Panc1 (cell line): ENCODE measurements around the gene TRRAP. TPM values are rescaled to one million over a fixed set of nuclear protein-coding genes. Genes with fewer than 3 reads are reported as not detected.

Source experiments
- ATAC-seq: fragments of 200-7000 bp; cut with Tn5 transposase; 2 replicates; pipeline ENCODE4 v1.9.1; 2020; ENCODE audit warnings: mild to moderate bottlenecking, moderate library complexity
- BruUV-seq: library from RNA; stranded (reverse); fragments of 400-500 nt; replicated peaks from 2 replicates; lab custom pipeline; 2021; lab: Mats Ljungman, UMichigan
- CTCF ChIA-PET: fragments of 300-600 bp; sonication (Branson Sonifier 250); formaldehyde crosslinking; loops from one replicate; lab custom pipeline; 2022; ENCODE audit warnings: antibody characterized with exemption; lab: Charles Lee
- POLR2A ChIA-PET: fragments of 300-600 bp; sonication (Branson Sonifier 250); formaldehyde crosslinking; loops from one replicate; lab custom pipeline; 2022; ENCODE audit warnings: antibody characterized with exemption; lab: Charles Lee
- DNase-seq: peaks from one replicate; pipeline ENCODE4 v3.0.0-alpha.2; 2010; ENCODE audit warnings: low read depth, low spot score
- H3K27ac ChIP-seq: 2 replicates; pipeline ENCODE4 v1.5.1; 2011; ENCODE audit warnings: mild to moderate bottlenecking, low read length, inconsistent platforms
- H3K27me3 ChIP-seq: fragments of 200-500 bp; sonication (Bioruptor generic); 2 replicates; pipeline ENCODE4 v1.6.0; 2014; ENCODE audit warnings: low read length, inconsistent platforms; ENCODE audit not compliant: control insufficient read depth, insufficient read depth
- H3K36me3 ChIP-seq: fragments of 200-500 bp; sonication (Bioruptor generic); 2 replicates; pipeline ENCODE4 v1.5.1; 2014; ENCODE audit warnings: inconsistent platforms, mild to moderate bottlenecking, low read length, moderate library complexity; ENCODE audit not compliant: control insufficient read depth, insufficient read depth
- H3K4me1 ChIP-seq: 2 replicates; pipeline ENCODE4 v1.5.1; 2011; ENCODE audit warnings: inconsistent platforms, mild to moderate bottlenecking, low read length, moderate library complexity; ENCODE audit not compliant: control insufficient read depth, insufficient read depth
- H3K4me3 ChIP-seq, 2 experiments: 2 replicates each; pipeline ENCODE4 v1.5.1; 2011 to 2012; ENCODE audit warnings: low read depth in 2 of 2, low read length in 2 of 2, mild to moderate bottlenecking in 2 of 2, inconsistent platforms in 1 of 2, moderate library complexity in 1 of 2
- H3K9me3 ChIP-seq: fragments of 200-500 bp; sonication (Bioruptor generic); 2 replicates; pipeline ENCODE4 v1.5.1; 2014; ENCODE audit warnings: low read depth, mild to moderate bottlenecking, inconsistent platforms, low read length, moderate library complexity; ENCODE audit not compliant: control insufficient read depth, insufficient read depth
- CTCF ChIP-seq: fragments of 450-650 bp; IDR thresholded peaks from 2 replicates; pipeline ENCODE4 v1.5.1; 2017; ENCODE audit warnings: mild to moderate bottlenecking
- POLR2AphosphoS5 ChIP-seq: IDR thresholded peaks from 2 replicates; pipeline ENCODE4 v1.6.1; 2012; ENCODE audit warnings: mild to moderate bottlenecking, low read depth, low read length, moderate library complexity
- SIN3A ChIP-seq: IDR thresholded peaks from 2 replicates; pipeline ENCODE4 v1.6.1; 2012; ENCODE audit warnings: low read depth, mild to moderate bottlenecking, low read length, moderate library complexity, borderline replicate concordance; ENCODE audit not compliant: insufficient read depth
- TCF7L2 ChIP-seq: IDR thresholded peaks from 2 replicates; pipeline ENCODE4 v1.6.1; 2011; ENCODE audit warnings: mild to moderate bottlenecking, low read depth, low read length, inconsistent platforms
- in situ Hi-C: cut with HindIII; loops from 2 replicates; pipeline ENCODE4 v1.10.0; 2016; ENCODE audit warnings: low sequenced_read_pairs, low pct_unique_long_range_greater_than_20kb
- intact Hi-C: fragments of 100-400 bp; cut with micrococcal nuclease; formaldehyde crosslinking; loops from one replicate; pipeline ENCODE4 v1.10.0; 2022; ENCODE audit not compliant: unreplicated experiment
- total RNA-seq: library from RNA; stranded (reverse); gene quantifications from one replicate; pipeline ENCODE4 v1.2.1, GENCODE V29; 2021; ENCODE audit not compliant: unreplicated experiment
- TF ChIP-seq, protein P1 (sequence below), 2 experiments: IDR thresholded peaks; 2 replicates each; pipeline ENCODE4 v1.6.1; 2011 to 2012; ENCODE audit warnings: low read depth in 2 of 2, control low read depth in 1 of 2, low read length in 1 of 2, mild to moderate bottlenecking in 1 of 2, moderate library complexity in 1 of 2; ENCODE audit not compliant: insufficient read depth in 1 of 2

The TRRAP gene
- total RNA-seq, 1 experiment from 2014 or later = 44.9 TPM

- no TSS peak for BruUV-seq
- DNase-seq (no peak), ATAC-seq (no peak)
- CTCF ChIA-PET = interaction anchor here (0.6 kb wide), 1 partner anchor 148 kb away, joined by 3 read pairs; no protein-coding TSS in a partner anchor
- no peaks in the 10 kb centered on the region for H3K36me3 ChIP-seq
- H3K4me1 ChIP-seq = no peaks in the 10 kb centered on the region
- no peak overlapping the region for H3K4me3 ChIP-seq
- no peaks in the 10 kb centered on the region for H3K9me3 ChIP-seq
- TF ChIP-seq POLR2AphosphoS5 (no peak), CTCF (no peak), SIN3A (no peak), TCF7L2 (no peak)
- TF ChIP-seq, protein P1, sequence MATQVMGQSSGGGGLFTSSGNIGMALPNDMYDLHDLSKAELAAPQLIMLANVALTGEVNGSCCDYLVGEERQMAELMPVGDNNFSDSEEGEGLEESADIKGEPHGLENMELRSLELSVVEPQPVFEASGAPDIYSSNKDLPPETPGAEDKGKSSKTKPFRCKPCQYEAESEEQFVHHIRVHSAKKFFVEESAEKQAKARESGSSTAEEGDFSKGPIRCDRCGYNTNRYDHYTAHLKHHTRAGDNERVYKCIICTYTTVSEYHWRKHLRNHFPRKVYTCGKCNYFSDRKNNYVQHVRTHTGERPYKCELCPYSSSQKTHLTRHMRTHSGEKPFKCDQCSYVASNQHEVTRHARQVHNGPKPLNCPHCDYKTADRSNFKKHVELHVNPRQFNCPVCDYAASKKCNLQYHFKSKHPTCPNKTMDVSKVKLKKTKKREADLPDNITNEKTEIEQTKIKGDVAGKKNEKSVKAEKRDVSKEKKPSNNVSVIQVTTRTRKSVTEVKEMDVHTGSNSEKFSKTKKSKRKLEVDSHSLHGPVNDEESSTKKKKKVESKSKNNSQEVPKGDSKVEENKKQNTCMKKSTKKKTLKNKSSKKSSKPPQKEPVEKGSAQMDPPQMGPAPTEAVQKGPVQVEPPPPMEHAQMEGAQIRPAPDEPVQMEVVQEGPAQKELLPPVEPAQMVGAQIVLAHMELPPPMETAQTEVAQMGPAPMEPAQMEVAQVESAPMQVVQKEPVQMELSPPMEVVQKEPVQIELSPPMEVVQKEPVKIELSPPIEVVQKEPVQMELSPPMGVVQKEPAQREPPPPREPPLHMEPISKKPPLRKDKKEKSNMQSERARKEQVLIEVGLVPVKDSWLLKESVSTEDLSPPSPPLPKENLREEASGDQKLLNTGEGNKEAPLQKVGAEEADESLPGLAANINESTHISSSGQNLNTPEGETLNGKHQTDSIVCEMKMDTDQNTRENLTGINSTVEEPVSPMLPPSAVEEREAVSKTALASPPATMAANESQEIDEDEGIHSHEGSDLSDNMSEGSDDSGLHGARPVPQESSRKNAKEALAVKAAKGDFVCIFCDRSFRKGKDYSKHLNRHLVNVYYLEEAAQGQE (IDR thresholded peaks at IDR 0.05; ENCODE audit: insufficient read depth in 1 of 2, low read depth in 2 of 2, low read length in 1 of 2) = no peak
- POLR2A ChIA-PET = interaction anchor here (0.6 kb wide), 1 partner anchor 536 kb away, joined by 10 read pairs; no protein-coding TSS in a partner anchor
- H3K27me3 ChIP-seq = no peaks in the 10 kb centered on the region
- in situ Hi-C loops (no loop called here), intact Hi-C loops (no loop called here)
- H3K27ac ChIP-seq = no peak overlapping the region
These were observed 40.7 kb upstream of the TRRAP start for GRCh38 chr7:98837630-98837972.

DNA sequence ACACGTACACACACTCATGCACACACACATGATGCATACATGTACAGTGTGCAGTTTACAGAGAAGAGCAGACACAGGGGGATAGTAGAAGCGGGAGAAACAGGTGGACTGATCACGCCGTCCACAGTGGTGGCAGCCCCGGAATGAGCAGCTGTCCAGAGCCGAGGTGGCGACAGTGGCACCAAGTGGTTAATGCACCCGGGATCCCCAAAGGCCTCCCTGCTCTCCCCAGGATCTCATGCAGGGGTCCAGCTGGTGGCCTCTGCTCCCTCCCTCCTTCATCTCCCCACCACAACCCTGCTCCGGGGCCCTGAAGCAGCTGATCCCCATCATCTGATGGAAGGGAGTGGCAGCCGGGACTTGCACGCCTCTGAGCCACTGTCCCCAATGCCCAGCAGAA lies 38.2 kb upstream of the TRRAP start:
- Histone ChIP-seq H3K27me3 (no peaks in the 10 kb centered on the region), H3K36me3 (no peaks in the 10 kb centered on the region), H3K27ac (no peak overlapping the region), H3K4me1 (no peaks in the 10 kb centered on the region), H3K9me3 (no peaks in the 10 kb centered on the region), H3K4me3 (no peak overlapping the region)
- intact Hi-C loops (loop anchor here (5.0 kb wide), 2 partner anchors 93 to 543 kb away; no protein-coding TSS in a partner anchor), in situ Hi-C loops (no loop called here)
- DNase-seq (no peak), ATAC-seq (no peak)
- ChIA-PET CTCF (interaction anchor here (0.5 kb wide), 1 partner anchor 294 kb away, joined by 3 read pairs; no protein-coding TSS in a partner anchor), POLR2A (no interaction called here)
- no TSS peak for BruUV-seq
- TF ChIP-seq POLR2AphosphoS5 (no peak), TCF7L2 (no peak), CTCF (no peak), SIN3A (no peak)
- TF ChIP-seq, protein P1 (IDR thresholded peaks at IDR 0.05; ENCODE audit: insufficient read depth in 1 of 2, low read depth in 2 of 2, low read length in 1 of 2) = no peak
